BJ (cell line): ENCODE measurements around the gene TTC13. TPM values are rescaled to one million over a fixed set of nuclear protein-coding genes. Genes with fewer than 3 reads are reported as not detected.

Experiments
- CTCF ChIA-PET: fragments of 350-600 bp; formaldehyde crosslinking; extraction: SDS; loops from one replicate; lab custom pipeline; 2021; ENCODE audit warnings: antibody characterized with exemption, inconsistent platforms; lab: Yijun Ruan, JAX
- POLR2A ChIA-PET: fragments of 300-600 bp; sonication (Branson Sonifier 250); formaldehyde crosslinking; extraction: SDS; loops from one replicate; lab custom pipeline; 2021; ENCODE audit warnings: antibody characterized with exemption; lab: Charles Lee
- DNase-seq: peaks from one replicate; pipeline ENCODE4 v3.0.0-alpha.2; 2011; ENCODE audit warnings: low read depth
- H3K27me3 ChIP-seq: 2 replicates; pipeline ENCODE4 v1.6.0; 2011; ENCODE audit warnings: low read length; ENCODE audit not compliant: control insufficient read depth, insufficient read depth
- H3K36me3 ChIP-seq: 2 replicates; pipeline ENCODE4 v1.5.1; 2011; ENCODE audit warnings: low read length; ENCODE audit not compliant: control insufficient read depth, insufficient read depth
- H3K4me3 ChIP-seq: 2 replicates; pipeline ENCODE4 v1.5.1; 2011; ENCODE audit warnings: low read depth, mild to moderate bottlenecking, control low read depth, low read length
- polyA plus RNA-seq: library from polyadenylated mRNA; depleted of rRNA; stranded (reverse); fragments of >200 nt; gene quantifications from 2 replicates; pipeline ENCODE4 v1.2.3, GENCODE V29; 2011; rRNA removed
- small RNA-seq: library from RNA; depleted of rRNA; stranded (forward); fragments of <200 nt; gene quantifications from one replicate; pipeline ENCODE3, GENCODE V24; 2012; ENCODE audit warnings: low replicate concordance, low read depth; ENCODE audit not compliant: insufficient read length
- TF ChIP-seq, protein P1 (sequence below): IDR thresholded peaks from 2 replicates; pipeline ENCODE4 v1.5.1; 2011; ENCODE audit warnings: low read depth, mild to moderate bottlenecking, control low read depth, inconsistent platforms, low read length, moderate library complexity; ENCODE audit not compliant: insufficient read depth

TTC13 gene
- polyA plus RNA-seq, 1 experiment: 7.4 TPM

DNA sequence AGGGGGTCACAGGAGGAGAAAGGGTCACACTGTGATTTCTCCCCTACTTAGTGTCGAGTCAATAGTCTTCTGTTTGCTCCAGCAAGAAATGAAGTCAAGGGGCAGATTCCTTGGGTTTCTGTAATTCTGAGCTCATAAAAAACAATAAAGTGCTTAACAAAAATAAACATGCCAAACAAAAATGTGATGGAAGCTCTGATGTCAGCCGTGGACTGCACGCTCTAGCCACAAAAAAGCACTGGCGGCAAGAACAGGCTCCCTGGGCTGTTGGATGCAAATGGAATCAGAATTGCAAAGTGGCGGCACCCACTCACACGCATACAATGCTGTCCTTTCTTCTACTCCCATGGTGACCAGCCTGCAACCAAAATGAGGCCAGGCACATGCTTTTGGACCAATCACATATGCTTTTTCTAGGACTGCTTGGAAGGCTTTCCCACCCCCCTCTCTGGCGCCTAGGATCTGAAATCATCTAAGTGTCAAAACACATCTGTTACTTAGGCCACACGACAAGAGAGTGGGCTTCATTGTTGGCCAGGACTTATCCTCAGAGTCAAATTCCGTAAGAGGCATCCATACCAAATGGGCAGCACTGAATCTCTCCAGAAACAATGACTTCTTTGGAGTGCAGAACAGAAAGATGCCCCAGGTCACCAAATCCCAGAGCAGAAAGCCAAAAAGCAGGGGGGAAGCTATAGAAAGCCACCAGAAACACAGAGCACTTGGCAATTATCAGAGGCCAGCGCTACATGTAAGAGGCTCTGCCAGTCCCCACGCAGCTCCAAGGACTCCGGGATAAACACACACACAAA lies 119.5 kb downstream of the TTC13 start:
- DNase-seq: peak; percentile 77
- H3K27me3 ChIP-seq: no peaks in the 10 kb centered on the region
- CTCF ChIA-PET: interaction anchor here (0.9 to 1.1 kb wide), 5 partner anchors 9 to 65 kb away, joined by 3 to 4 read pairs (median 3); partner anchors contain the start of gene C1orf198
- TF ChIP-seq, protein P1, sequence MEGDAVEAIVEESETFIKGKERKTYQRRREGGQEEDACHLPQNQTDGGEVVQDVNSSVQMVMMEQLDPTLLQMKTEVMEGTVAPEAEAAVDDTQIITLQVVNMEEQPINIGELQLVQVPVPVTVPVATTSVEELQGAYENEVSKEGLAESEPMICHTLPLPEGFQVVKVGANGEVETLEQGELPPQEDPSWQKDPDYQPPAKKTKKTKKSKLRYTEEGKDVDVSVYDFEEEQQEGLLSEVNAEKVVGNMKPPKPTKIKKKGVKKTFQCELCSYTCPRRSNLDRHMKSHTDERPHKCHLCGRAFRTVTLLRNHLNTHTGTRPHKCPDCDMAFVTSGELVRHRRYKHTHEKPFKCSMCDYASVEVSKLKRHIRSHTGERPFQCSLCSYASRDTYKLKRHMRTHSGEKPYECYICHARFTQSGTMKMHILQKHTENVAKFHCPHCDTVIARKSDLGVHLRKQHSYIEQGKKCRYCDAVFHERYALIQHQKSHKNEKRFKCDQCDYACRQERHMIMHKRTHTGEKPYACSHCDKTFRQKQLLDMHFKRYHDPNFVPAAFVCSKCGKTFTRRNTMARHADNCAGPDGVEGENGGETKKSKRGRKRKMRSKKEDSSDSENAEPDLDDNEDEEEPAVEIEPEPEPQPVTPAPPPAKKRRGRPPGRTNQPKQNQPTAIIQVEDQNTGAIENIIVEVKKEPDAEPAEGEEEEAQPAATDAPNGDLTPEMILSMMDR: no peak
- no peak overlapping the region for H3K4me3 ChIP-seq
- POLR2A ChIA-PET: interaction anchor here (0.5 to 1.1 kb wide), 5 partner anchors 8 to 280 kb away, joined by 3 to 8 read pairs (median 4); partner anchors contain the start of gene C1orf198
- peaks cover 9% of the 10 kb centered on the region for H3K36me3 ChIP-seq

DNA sequence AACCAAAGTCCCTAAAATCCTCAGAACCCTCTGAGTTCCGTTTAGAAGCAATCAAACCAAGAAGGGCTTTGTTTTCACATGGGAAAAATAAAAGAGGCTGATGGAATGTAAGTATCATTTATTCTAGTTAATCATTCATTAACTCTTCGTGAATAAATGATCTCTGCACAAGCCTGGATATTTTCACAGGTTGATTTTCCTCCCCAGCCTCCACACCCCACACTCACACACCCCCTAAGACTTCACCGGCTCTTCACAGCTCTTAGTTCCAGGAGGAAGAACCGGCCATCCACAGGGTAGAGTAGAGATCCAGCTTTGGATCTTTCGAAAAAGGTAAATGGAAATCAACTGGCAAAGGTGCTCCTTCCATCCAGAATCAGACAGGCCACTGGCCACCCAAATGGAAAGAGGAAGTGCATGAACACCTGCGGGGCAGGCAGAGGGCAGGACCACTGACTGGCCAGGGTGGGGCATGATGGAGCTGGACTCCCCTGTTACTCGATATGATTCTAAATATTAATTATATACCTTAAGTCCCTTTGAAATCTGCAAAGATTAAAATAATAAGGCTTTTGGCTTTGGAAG lies 120.3 kb downstream of the TTC13 start:
- Histone ChIP-seq H3K36me3 (peaks cover 12% of the 10 kb centered on the region), H3K4me3 (no peak overlapping the region), H3K27me3 (no peaks in the 10 kb centered on the region)
- no peak for DNase-seq
- TF ChIP-seq, protein P1: no peak
- POLR2A ChIA-PET: interaction anchor here (0.7 to 1.1 kb wide), 4 partner anchors 9 to 217 kb away, joined by 3 to 8 read pairs (median 4); partner anchors contain the start of gene C1orf198
- CTCF ChIA-PET: interaction anchor here (0.9 to 1.1 kb wide), 5 partner anchors 10 to 61 kb away, joined by 3 to 4 read pairs (median 3); partner anchors contain the start of gene C1orf198

DNA sequence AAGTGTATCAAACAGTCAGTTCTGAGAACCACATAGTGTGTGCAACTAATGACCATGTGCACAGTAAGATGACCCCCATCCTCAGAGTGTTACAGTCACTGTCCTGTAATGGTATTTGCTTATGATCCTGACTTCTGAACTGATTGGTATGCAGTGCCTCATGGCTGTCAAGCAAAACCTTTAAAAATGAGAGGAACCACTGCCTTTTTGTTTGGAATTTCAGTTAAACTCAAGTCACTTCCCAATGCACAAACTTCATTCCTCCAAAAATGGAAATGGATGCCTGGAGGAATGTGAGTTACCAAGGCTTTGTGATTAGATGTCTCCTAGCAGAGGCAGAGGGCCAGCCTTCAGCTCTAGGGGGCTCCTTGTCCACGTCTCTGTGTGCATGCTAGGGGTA lies 120.8 kb downstream of the TTC13 start:
- CTCF ChIA-PET: interaction anchor here (1.0 to 1.4 kb wide), 3 partner anchors 38 to 60 kb away, joined by 3 to 4 read pairs (median 3); no protein-coding TSS in a partner anchor
- no peak overlapping the region for H3K4me3 ChIP-seq
- POLR2A ChIA-PET: interaction anchor here (0.7 to 1.1 kb wide), 2 partner anchors 9 to 21 kb away, joined by 3 read pairs; no protein-coding TSS in a partner anchor
- H3K36me3 ChIP-seq: peaks cover 16% of the 10 kb centered on the region
- DNase-seq: peak; percentile 44
- no peaks in the 10 kb centered on the region for H3K27me3 ChIP-seq
- TF ChIP-seq, protein P1: no peak

DNA sequence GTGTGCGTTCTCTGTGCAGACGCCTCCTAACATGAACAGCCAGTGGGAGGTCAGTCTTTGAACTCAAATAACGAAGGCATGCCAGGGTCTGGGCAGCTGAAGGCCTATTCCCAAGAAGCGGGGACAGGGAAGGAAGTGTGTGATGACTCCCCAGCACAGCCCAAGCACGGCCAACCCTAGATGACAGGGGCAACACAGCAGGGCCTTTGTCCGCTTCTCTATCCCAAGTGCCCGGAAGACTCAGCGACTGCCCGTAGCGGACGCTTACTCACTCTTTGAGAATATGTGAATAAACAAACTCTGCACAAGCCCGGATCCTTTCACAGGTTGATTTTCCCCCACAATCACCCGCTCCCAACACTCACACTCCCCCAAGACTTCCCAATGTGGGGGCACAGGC lies 121.6 kb downstream of the TTC13 start:
- H3K4me3 ChIP-seq: no peak overlapping the region
- TF ChIP-seq, protein P1: no peak
- H3K36me3 ChIP-seq: peaks cover 18% of the 10 kb centered on the region
- ChIA-PET POLR2A (no interaction called here), CTCF (interaction anchor here (1.1 to 1.4 kb wide), 2 partner anchors 43 to 59 kb away, joined by 3 read pairs; no protein-coding TSS in a partner anchor)
- no peaks in the 10 kb centered on the region for H3K27me3 ChIP-seq
- no peak for DNase-seq

Small RNAs within 50 kb of the gene (small RNA-seq; reads per million reads assigned to genes)
- not detected for gene RN7SL837P

Other genes starting within 250 kb of the TTC13 start
- not detected in 2 replicates for gene CAPN9, start 231.5 kb downstream of the TTC13 start, polyA plus RNA-seq
- gene C1orf198, start 110.3 kb downstream of the TTC13 start, polyA plus RNA-seq: 186 and 195 TPM in 2 replicates
- 14.1 and 30.7 TPM in 2 replicates for gene ARV1, start 233 bp upstream of the TTC13 start, polyA plus RNA-seq
- gene FAM89A, start 61.4 kb upstream of the TTC13 start, polyA plus RNA-seq: 15.0 and 15.6 TPM in 2 replicates
- 0.01 and 0.02 TPM in 2 replicates for gene TRIM67, start 183.2 kb upstream of the TTC13 start, polyA plus RNA-seq